GM12872 (cell line): ENCODE results near the gene ALG9.

Experiments used
- CTCF ChIP-seq: IDR thresholded peaks from 3 replicates; pipeline ENCODE4 v1.5.1; 2011; ENCODE audit warnings: low read depth, mild to moderate bottlenecking, low read length, moderate library complexity; ENCODE audit not compliant: insufficient read depth

Gene ALG9

GRCh38 chr11:111878385-111878848, 7.0 kb upstream of the ALG9 start:
- TF ChIP-seq CTCF: no peak

- no peak for TF ChIP-seq CTCF
Measured at GRCh38 chr11:111871693-111872161, 346 bp upstream of the ALG9 start.

GRCh38 chr11:111870522-111870885, 877 bp downstream of the ALG9 start:
- no peak for TF ChIP-seq CTCF

GRCh38 chr11:111870113-111870512, 1.3 kb downstream of the ALG9 start:
- no peak for TF ChIP-seq CTCF

GRCh38 chr11:111860257-111860656, 11.1 kb downstream of the ALG9 start:
- no peak for TF ChIP-seq CTCF

GRCh38 chr11:111855506-111855905, 15.9 kb downstream of the ALG9 start:
- no peak for TF ChIP-seq CTCF

- no peak for TF ChIP-seq CTCF
Measured at GRCh38 chr11:111852103-111852502, 19.3 kb downstream of the ALG9 start.

- TF ChIP-seq CTCF: peak; percentile 31; the same call in 1 of the 3 replicates
Measured at GRCh38 chr11:111851636-111852035, 19.7 kb downstream of the ALG9 start.
